Measurements from ENCODE around the gene WRNIP1. TPM values are rescaled to one million over a fixed set of nuclear protein-coding genes. Genes with fewer than 3 reads are reported as not detected.

WRNIP1 gene
- total and polyA plus RNA-seq, 2 of the 13 experiments (the other 11 are each of a cell fraction or from before 2014, with no cell fraction given), result 77.7 to 90.3 TPM

DNA sequence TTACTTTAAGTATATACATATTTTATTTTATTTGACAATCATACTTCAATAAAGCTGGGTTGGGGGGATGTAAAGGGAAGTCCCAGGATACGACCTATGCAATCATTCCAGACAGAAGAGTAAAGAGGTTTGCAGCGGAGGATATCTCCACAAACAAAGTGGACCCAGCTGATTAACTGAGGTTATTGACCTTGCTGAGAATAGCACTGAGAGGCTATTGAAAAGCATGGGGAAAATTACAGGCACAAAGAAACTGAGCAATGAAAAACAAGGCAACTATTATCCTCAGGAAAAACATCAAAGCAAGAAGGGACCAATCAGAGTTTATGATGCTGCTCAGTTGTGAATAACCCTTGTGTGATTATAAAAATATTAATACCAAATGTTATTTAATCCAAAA lies 43.8 kb downstream of the WRNIP1 start (continued):
- TF ChIP-seq, protein P1, sequence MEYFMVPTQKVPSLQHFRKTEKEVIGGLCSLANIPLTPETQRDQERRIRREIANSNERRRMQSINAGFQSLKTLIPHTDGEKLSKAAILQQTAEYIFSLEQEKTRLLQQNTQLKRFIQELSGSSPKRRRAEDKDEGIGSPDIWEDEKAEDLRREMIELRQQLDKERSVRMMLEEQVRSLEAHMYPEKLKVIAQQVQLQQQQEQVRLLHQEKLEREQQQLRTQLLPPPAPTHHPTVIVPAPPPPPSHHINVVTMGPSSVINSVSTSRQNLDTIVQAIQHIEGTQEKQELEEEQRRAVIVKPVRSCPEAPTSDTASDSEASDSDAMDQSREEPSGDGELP (IDR thresholded peaks at IDR 0.05; ENCODE audit: borderline replicate concordance, low read depth), result peak; percentile 99
- TF ChIP-seq POGK (CRISPR knock-in tag; conservative IDR thresholded peaks at IDR 0.05) (no peak), GTF3A (CRISPR knock-in tag; conservative IDR thresholded peaks at IDR 0.05) (no peak), SIX4 (CRISPR knock-in tag; IDR thresholded peaks at IDR 0.05) (no peak), KDM2A (CRISPR knock-in tag; IDR thresholded peaks at IDR 0.05; ENCODE audit: borderline replicate concordance, low read depth) (no peak), IRF1 (CRISPR knock-in tag; IDR thresholded peaks at IDR 0.05; ENCODE audit: low read depth) (no peak), ZNF775 (CRISPR knock-in tag; IDR thresholded peaks at IDR 0.05; ENCODE audit: borderline replicate concordance) (no peak), ZNF670 (CRISPR knock-in tag; IDR thresholded peaks at IDR 0.05; ENCODE audit: borderline replicate concordance) (no peak), TSC22D2 (CRISPR knock-in tag; IDR thresholded peaks at IDR 0.05; ENCODE audit: borderline replicate concordance) (no peak), ZNF557 (CRISPR knock-in tag; IDR thresholded peaks at IDR 0.05) (no peak), FOXK1 (CRISPR knock-in tag; IDR thresholded peaks at IDR 0.05; ENCODE audit: borderline replicate concordance, low read depth) (no peak), ZNF280B (CRISPR knock-in tag; IDR thresholded peaks at IDR 0.05; ENCODE audit: borderline replicate concordance) (no peak), ZSCAN12 (CRISPR knock-in tag; IDR thresholded peaks at IDR 0.05) (no peak), NFIC (IDR thresholded peaks at IDR 0.05; ENCODE audit: low read length) (no peak), ZNF451 (CRISPR knock-in tag; IDR thresholded peaks at IDR 0.05) (no peak), ARID3A (IDR thresholded peaks at IDR 0.05; ENCODE audit: low read depth, low read length) (no peak), ZNF761 (CRISPR knock-in tag; conservative IDR thresholded peaks at IDR 0.05) (no peak), MEF2D (CRISPR knock-in tag; IDR thresholded peaks at IDR 0.05) (0 out of 2 replicates have a peak, but pooled peaks have one; percentile 32), SOX13 (IDR thresholded peaks at IDR 0.05) (no peak), SOX13 (CRISPR knock-in tag; conservative IDR thresholded peaks at IDR 0.05 in 1 of 2, IDR thresholded peaks at IDR 0.05 in 1 of 2) (peak in 1 of 2 experiments; percentile 94; a peak in 2 of 4 replicates), NCOA5 (CRISPR knock-in tag; IDR thresholded peaks at IDR 0.05) (no peak)
- TF ChIP-seq, protein P2, sequence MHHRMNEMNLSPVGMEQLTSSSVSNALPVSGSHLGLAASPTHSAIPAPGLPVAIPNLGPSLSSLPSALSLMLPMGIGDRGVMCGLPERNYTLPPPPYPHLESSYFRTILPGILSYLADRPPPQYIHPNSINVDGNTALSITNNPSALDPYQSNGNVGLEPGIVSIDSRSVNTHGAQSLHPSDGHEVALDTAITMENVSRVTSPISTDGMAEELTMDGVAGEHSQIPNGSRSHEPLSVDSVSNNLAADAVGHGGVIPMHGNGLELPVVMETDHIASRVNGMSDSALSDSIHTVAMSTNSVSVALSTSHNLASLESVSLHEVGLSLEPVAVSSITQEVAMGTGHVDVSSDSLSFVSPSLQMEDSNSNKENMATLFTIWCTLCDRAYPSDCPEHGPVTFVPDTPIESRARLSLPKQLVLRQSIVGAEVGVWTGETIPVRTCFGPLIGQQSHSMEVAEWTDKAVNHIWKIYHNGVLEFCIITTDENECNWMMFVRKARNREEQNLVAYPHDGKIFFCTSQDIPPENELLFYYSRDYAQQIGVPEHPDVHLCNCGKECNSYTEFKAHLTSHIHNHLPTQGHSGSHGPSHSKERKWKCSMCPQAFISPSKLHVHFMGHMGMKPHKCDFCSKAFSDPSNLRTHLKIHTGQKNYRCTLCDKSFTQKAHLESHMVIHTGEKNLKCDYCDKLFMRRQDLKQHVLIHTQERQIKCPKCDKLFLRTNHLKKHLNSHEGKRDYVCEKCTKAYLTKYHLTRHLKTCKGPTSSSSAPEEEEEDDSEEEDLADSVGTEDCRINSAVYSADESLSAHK (CRISPR knock-in tag; IDR thresholded peaks at IDR 0.05; ENCODE audit: borderline replicate concordance), result no peak

All from HepG2 (cell line).